Liver (tissue), 3 donors: ENCODE measurements around the gene GRM6.

Experiments used
- EGR1 ChIP-seq, 2 donors: IDR thresholded peaks; 2 replicates each; pipeline ENCODE4 v1.6.1; 2016 to 2018; ENCODE audit warnings: antibody characterized with exemption in 2 of 2, low read depth in 2 of 2
- FOXA1 ChIP-seq: IDR thresholded peaks from 2 replicates; pipeline ENCODE4 v1.6.1; 2016; ENCODE audit warnings: antibody characterized with exemption
- GABPA ChIP-seq, 2 donors: IDR thresholded peaks in 1 of 2; conservative IDR thresholded peaks in 1 of 2; 2 replicates each; pipeline ENCODE4 v1.6.1; 2016; ENCODE audit warnings: antibody characterized with exemption in 2 of 2, mild to moderate bottlenecking in 1 of 2, moderate library complexity in 1 of 2
- HNF4A ChIP-seq, 2 donors: conservative IDR thresholded peaks; 2 replicates each; pipeline ENCODE4 v1.6.1; 2016; ENCODE audit warnings: antibody characterized with exemption in 2 of 2, mild to moderate bottlenecking in 2 of 2
- NR2F2 ChIP-seq: IDR thresholded peaks from 2 replicates; pipeline ENCODE4 v1.6.1; 2016; ENCODE audit warnings: antibody characterized with exemption
- TAF1 ChIP-seq: conservative IDR thresholded peaks from 2 replicates; pipeline ENCODE4 v1.6.1; 2016; ENCODE audit warnings: antibody characterized with exemption, mild to moderate bottlenecking
- YY1 ChIP-seq: IDR thresholded peaks from 2 replicates; pipeline ENCODE4 v1.6.1; 2016; ENCODE audit warnings: antibody characterized with exemption, mild to moderate bottlenecking
- TF ChIP-seq, protein P1 (sequence below): fragments of 150-350 bp; IDR thresholded peaks from 2 replicates; pipeline ENCODE4 v1.5.1; 2017; ENCODE audit warnings: improper control_type of control experiment, low read depth, low read length; ENCODE audit not compliant: missing input control
- TF ChIP-seq, protein P2 (sequence below): IDR thresholded peaks from 2 replicates; pipeline ENCODE4 v1.6.1; 2016; ENCODE audit warnings: antibody characterized with exemption
- TF ChIP-seq, protein P3 (sequence below): IDR thresholded peaks from 2 replicates; pipeline ENCODE4 v1.6.1; 2016; ENCODE audit warnings: antibody characterized with exemption
- donor health status: healthy.
- donor health status: healthy.

DNA sequence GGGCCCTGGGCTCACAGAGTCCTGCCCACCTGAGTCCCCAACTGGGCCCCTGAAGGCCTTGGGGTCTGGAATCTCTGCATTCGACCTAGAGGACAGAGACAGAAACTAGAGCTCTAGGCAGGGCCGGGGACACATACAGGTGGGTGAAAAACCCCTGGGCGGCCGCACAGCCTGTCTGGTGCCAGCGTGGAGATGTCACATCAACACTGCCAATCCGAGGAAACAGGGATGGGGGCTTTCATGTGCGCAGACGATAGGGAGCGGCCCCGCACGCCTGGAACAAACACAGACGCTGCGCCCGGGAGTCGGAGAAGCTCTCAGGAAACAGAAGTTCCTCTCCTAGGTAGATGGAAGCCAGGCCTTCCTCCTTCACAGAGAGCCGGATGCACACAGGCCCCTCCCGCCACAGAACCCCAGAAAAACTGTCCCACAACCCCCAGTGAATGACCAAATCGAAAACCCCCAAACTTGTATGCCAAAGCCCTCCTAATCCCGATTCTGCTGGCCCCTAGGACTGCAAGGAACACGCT, 1.8 kb downstream of the GRM6 start:
- TF ChIP-seq, protein P1, sequence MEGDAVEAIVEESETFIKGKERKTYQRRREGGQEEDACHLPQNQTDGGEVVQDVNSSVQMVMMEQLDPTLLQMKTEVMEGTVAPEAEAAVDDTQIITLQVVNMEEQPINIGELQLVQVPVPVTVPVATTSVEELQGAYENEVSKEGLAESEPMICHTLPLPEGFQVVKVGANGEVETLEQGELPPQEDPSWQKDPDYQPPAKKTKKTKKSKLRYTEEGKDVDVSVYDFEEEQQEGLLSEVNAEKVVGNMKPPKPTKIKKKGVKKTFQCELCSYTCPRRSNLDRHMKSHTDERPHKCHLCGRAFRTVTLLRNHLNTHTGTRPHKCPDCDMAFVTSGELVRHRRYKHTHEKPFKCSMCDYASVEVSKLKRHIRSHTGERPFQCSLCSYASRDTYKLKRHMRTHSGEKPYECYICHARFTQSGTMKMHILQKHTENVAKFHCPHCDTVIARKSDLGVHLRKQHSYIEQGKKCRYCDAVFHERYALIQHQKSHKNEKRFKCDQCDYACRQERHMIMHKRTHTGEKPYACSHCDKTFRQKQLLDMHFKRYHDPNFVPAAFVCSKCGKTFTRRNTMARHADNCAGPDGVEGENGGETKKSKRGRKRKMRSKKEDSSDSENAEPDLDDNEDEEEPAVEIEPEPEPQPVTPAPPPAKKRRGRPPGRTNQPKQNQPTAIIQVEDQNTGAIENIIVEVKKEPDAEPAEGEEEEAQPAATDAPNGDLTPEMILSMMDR = no peak
- TF ChIP-seq NR2F2 = no peak
- TF ChIP-seq, protein P2, sequence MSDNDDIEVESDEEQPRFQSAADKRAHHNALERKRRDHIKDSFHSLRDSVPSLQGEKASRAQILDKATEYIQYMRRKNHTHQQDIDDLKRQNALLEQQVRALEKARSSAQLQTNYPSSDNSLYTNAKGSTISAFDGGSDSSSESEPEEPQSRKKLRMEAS = no peak
- TF ChIP-seq, protein P3, sequence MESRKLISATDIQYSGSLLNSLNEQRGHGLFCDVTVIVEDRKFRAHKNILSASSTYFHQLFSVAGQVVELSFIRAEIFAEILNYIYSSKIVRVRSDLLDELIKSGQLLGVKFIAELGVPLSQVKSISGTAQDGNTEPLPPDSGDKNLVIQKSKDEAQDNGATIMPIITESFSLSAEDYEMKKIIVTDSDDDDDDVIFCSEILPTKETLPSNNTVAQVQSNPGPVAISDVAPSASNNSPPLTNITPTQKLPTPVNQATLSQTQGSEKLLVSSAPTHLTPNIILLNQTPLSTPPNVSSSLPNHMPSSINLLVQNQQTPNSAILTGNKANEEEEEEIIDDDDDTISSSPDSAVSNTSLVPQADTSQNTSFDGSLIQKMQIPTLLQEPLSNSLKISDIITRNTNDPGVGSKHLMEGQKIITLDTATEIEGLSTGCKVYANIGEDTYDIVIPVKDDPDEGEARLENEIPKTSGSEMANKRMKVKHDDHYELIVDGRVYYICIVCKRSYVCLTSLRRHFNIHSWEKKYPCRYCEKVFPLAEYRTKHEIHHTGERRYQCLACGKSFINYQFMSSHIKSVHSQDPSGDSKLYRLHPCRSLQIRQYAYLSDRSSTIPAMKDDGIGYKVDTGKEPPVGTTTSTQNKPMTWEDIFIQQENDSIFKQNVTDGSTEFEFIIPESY = no peak
- no peak for TF ChIP-seq EGR1 (IDR thresholded peaks at IDR 0.05; ENCODE audit: low read depth in 2 of 2)
- TF ChIP-seq TAF1 = no peak
- no peak for TF ChIP-seq HNF4A (conservative IDR thresholded peaks at IDR 0.05)
- TF ChIP-seq GABPA (IDR thresholded peaks at IDR 0.05 in 1 of 2, conservative IDR thresholded peaks at IDR 0.05 in 1 of 2) = no peak
- no peak for TF ChIP-seq FOXA1
- no peak for TF ChIP-seq YY1
